HepG2 (cell line): Measurements from ENCODE around the gene ADM5. TPM values are rescaled to one million over a fixed set of nuclear protein-coding genes. Genes with fewer than 3 reads are reported as not detected.
A peak's percentile ranks its signal among the peaks of the same experiment; 100 is the strongest.

Experiments used
- ATAD3A ChIP-seq: sonication (generic); formaldehyde crosslinking; IDR thresholded peaks from 2 replicates; pipeline ENCODE4 v1.4.0; 2020; ENCODE audit warnings: missing genetic modification reagents
- CBX5 ChIP-seq: sonication (generic); formaldehyde crosslinking; IDR thresholded peaks from 2 replicates; pipeline ENCODE4 v1.4.0; 2020; ENCODE audit warnings: missing genetic modification reagents, borderline replicate concordance
- DNMT1 ChIP-seq: sonication (generic); formaldehyde crosslinking; IDR thresholded peaks from 2 replicates; pipeline ENCODE4 v1.5.1; 2020; ENCODE audit warnings: mild to moderate bottlenecking, missing genetic modification reagents
- FIP1L1 ChIP-seq: fragments of 200-400 bp; formaldehyde crosslinking; IDR thresholded peaks from 2 replicates; pipeline ENCODE4 v1.6.1; 2018; ENCODE audit warnings: low read depth, mild to moderate bottlenecking, low read length, moderate library complexity, borderline replicate concordance; ENCODE audit not compliant: insufficient read depth
- FOXA3 ChIP-seq: IDR thresholded peaks from 2 replicates; pipeline ENCODE4 v1.6.1; 2016; ENCODE audit warnings: missing genetic modification reagents, missing compliant biosample characterization
- GATAD2A ChIP-seq: IDR thresholded peaks from 2 replicates; pipeline ENCODE4 v1.6.1; 2016
- HHEX ChIP-seq: IDR thresholded peaks from 2 replicates; pipeline ENCODE4 v1.6.1; 2016; ENCODE audit warnings: control low read depth
- HOXD1 ChIP-seq: sonication (generic); formaldehyde crosslinking; IDR thresholded peaks from 2 replicates; pipeline ENCODE4 v1.5.0; 2020; ENCODE audit warnings: missing genetic modification reagents
- IRF2 ChIP-seq: IDR thresholded peaks from 2 replicates; pipeline ENCODE4 v1.6.1; 2018; ENCODE audit warnings: missing genetic modification reagents, missing compliant biosample characterization
- ISX ChIP-seq: sonication (generic); formaldehyde crosslinking; conservative IDR thresholded peaks from 2 replicates; pipeline ENCODE4 v1.5.0; 2020; ENCODE audit warnings: missing genetic modification reagents
- KAT7 ChIP-seq: IDR thresholded peaks from 2 replicates; pipeline ENCODE4 v1.6.1; 2018; ENCODE audit warnings: borderline replicate concordance, missing compliant biosample characterization
- KLF12 ChIP-seq: sonication (generic); formaldehyde crosslinking; IDR thresholded peaks from 2 replicates; pipeline ENCODE4 v1.4.0; 2020; ENCODE audit warnings: missing genetic modification reagents, borderline replicate concordance
- NFIB ChIP-seq: sonication (generic); formaldehyde crosslinking; IDR thresholded peaks from 2 replicates; pipeline ENCODE4 v1.9.0; 2021; ENCODE audit warnings: missing genetic modification reagents, mild to moderate bottlenecking, borderline replicate concordance
- SRSF4 ChIP-seq: fragments of 200-400 bp; formaldehyde crosslinking; IDR thresholded peaks from one replicate; pipeline ENCODE4 v1.6.1; 2018; ENCODE audit warnings: mild to moderate bottlenecking, low read depth, low read length, moderate library complexity; ENCODE audit not compliant: poor library complexity, severe bottlenecking
- TP53 ChIP-seq: sonication (generic); formaldehyde crosslinking; conservative IDR thresholded peaks from 2 replicates; pipeline ENCODE4 v1.4.0; 2020; ENCODE audit warnings: missing genetic modification reagents
- ZBTB25 ChIP-seq: IDR thresholded peaks from 2 replicates; pipeline ENCODE4 v1.6.1; 2018; ENCODE audit warnings: missing genetic modification reagents
- ZBTB3 ChIP-seq: sonication (generic); formaldehyde crosslinking; IDR thresholded peaks from 2 replicates; pipeline ENCODE4 v1.4.0; 2020; ENCODE audit warnings: low read depth, mild to moderate bottlenecking, moderate library complexity, missing genetic modification reagents, borderline replicate concordance
- ZBTB39 ChIP-seq: sonication (generic); formaldehyde crosslinking; IDR thresholded peaks from 2 replicates; pipeline ENCODE4 v1.5.0; 2020; ENCODE audit warnings: missing genetic modification reagents
- ZC3H4 ChIP-seq: sonication (generic); formaldehyde crosslinking; IDR thresholded peaks from 2 replicates; pipeline ENCODE4 v1.4.0; 2020; ENCODE audit warnings: missing genetic modification reagents, borderline replicate concordance
- ZFP1 ChIP-seq: IDR thresholded peaks from 2 replicates; pipeline ENCODE4 v1.6.1; 2016
- ZNF30 ChIP-seq: sonication (generic); formaldehyde crosslinking; IDR thresholded peaks from 2 replicates; pipeline ENCODE4 v1.5.0; 2020; ENCODE audit warnings: mild to moderate bottlenecking, missing genetic modification reagents
- ZNF543 ChIP-seq: sonication (generic); formaldehyde crosslinking; IDR thresholded peaks from 2 replicates; pipeline ENCODE4 v1.4.0; 2020; ENCODE audit warnings: mild to moderate bottlenecking, missing genetic modification reagents
- ZNF552 ChIP-seq: sonication (generic); formaldehyde crosslinking; IDR thresholded peaks from 2 replicates; pipeline ENCODE4 v1.9.0; 2022; ENCODE audit warnings: missing genetic modification reagents, mild to moderate bottlenecking, borderline replicate concordance
- ZNF570 ChIP-seq: sonication (generic); formaldehyde crosslinking; IDR thresholded peaks from 2 replicates; pipeline ENCODE4 v1.4.0; 2020; ENCODE audit warnings: mild to moderate bottlenecking, missing genetic modification reagents, borderline replicate concordance
- ZNF615 ChIP-seq: sonication (generic); formaldehyde crosslinking; IDR thresholded peaks from 2 replicates; pipeline ENCODE4 v1.5.0; 2020; ENCODE audit warnings: mild to moderate bottlenecking, missing genetic modification reagents, borderline replicate concordance
- ZNF703 ChIP-seq: sonication (generic); formaldehyde crosslinking; IDR thresholded peaks from 2 replicates; pipeline ENCODE4 v1.5.1; 2020; ENCODE audit warnings: missing genetic modification reagents, mild to moderate bottlenecking, moderate library complexity, borderline replicate concordance
- ZNF713 ChIP-seq: sonication (generic); formaldehyde crosslinking; IDR thresholded peaks from 2 replicates; pipeline ENCODE4 v1.4.0; 2020; ENCODE audit warnings: mild to moderate bottlenecking, missing genetic modification reagents
- ZNF780A ChIP-seq: sonication (generic); formaldehyde crosslinking; IDR thresholded peaks from 2 replicates; pipeline ENCODE4 v1.8.0; 2022; ENCODE audit warnings: mild to moderate bottlenecking, missing genetic modification reagents, moderate library complexity
- ZNF878 ChIP-seq: sonication (generic); formaldehyde crosslinking; IDR thresholded peaks from 2 replicates; pipeline ENCODE4 v1.8.1; 2023; ENCODE audit warnings: mild to moderate bottlenecking, missing genetic modification reagents, moderate library complexity
- polyA plus RNA-seq, 8 experiments: library from polyadenylated mRNA; depleted of rRNA in 3 of 8; stranded (reverse) in 7 of 8; unstranded in 1 of 8; fragments of >200 nt; fragmentation: Illumina TruSeq in 4 of 8; extraction: Trizol in 4 of 8; gene quantifications; 2 replicates each; pipeline versions ENCODE4 v1.2.1 to v1.2.3, GENCODE V29; 2011 to 2016; ENCODE audit warnings: low read depth in 4 of 8, missing spikeins in 1 of 8, mixed read lengths in 1 of 8; ENCODE audit not compliant: insufficient read depth in 1 of 8
- total RNA-seq, 5 experiments: library from RNA; depleted of rRNA; stranded (reverse); fragments of >200 nt; fragmentation: Illumina TruSeq; extraction: Trizol; gene quantifications; 2 replicates each; pipeline ENCODE4 v1.2.3, GENCODE V29; 2016; ENCODE audit warnings: low read depth in 1 of 5

ADM5 gene
- total and polyA plus RNA-seq, 2 of the 13 experiments (the other 11 are each of a cell fraction or from before 2014, with no cell fraction given): 2.7 to 4.1 TPM

- TF ChIP-seq IRF2 (CRISPR knock-in tag) (peak; percentile 58; the same call in 1 of the 2 replicates), ZC3H4 (CRISPR knock-in tag) (no peak), ZNF543 (peak; percentile 100), FOXA3 (CRISPR knock-in tag) (0 out of 2 replicates have a peak, but pooled peaks have one; percentile 25), ZNF703 (CRISPR knock-in tag) (no peak), HOXD1 (CRISPR knock-in tag) (no peak), ZBTB3 (CRISPR knock-in tag) (no peak), TP53 (CRISPR knock-in tag) (0 out of 2 replicates have a peak, but pooled peaks have one; percentile 26), SRSF4 (no peak), ZBTB25 (CRISPR knock-in tag) (peak; percentile 63; the same call in 1 of the 2 replicates), ZFP1 (CRISPR knock-in tag) (no peak), ZNF570 (no peak), NFIB (no peak), KLF12 (CRISPR knock-in tag) (no peak), ZNF713 (CRISPR knock-in tag) (no peak), ZNF780A (CRISPR knock-in tag) (0 out of 2 replicates have a peak, but pooled peaks have one; percentile 60), CBX5 (CRISPR knock-in tag) (no peak; the same call in 1 of the 2 replicates), ZNF878 (CRISPR knock-in tag) (no peak), ZNF615 (CRISPR knock-in tag) (no peak), GATAD2A (CRISPR knock-in tag) (peak; percentile 76), ZBTB39 (CRISPR knock-in tag) (no peak), FIP1L1 (0 out of 2 replicates have a peak, but pooled peaks have one; percentile 55), ZNF30 (CRISPR knock-in tag) (no peak), ISX (CRISPR knock-in tag) (no peak), DNMT1 (CRISPR knock-in tag) (no peak), ZNF552 (CRISPR knock-in tag) (no peak), KAT7 (peak; percentile 55; the same call in 1 of the 2 replicates), HHEX (CRISPR knock-in tag) (no peak), ATAD3A (CRISPR knock-in tag) (no peak)
Measured at GRCh38 chr19:49672131-49672919, 17.1 kb upstream of the ADM5 start (continued).
